Caco-2 (cell line): ENCODE results near the gene ANKDD1B. TPM values are rescaled to one million over a fixed set of nuclear protein-coding genes. Genes with fewer than 3 reads are reported as not detected.

Experiments used
- BruUV-seq: library from RNA; stranded (reverse); fragments of 400-500 nt; replicated peaks from 2 replicates; lab custom pipeline; 2021; lab: Mats Ljungman, UMichigan
- CTCF ChIA-PET: fragments of 300-600 bp; sonication (Branson Sonifier 250); formaldehyde crosslinking; loops from one replicate; lab custom pipeline; 2022; ENCODE audit warnings: antibody characterized with exemption; lab: Charles Lee
- POLR2A ChIA-PET: fragments of 300-600 bp; sonication (Branson Sonifier 250); formaldehyde crosslinking; loops from one replicate; lab custom pipeline; 2022; ENCODE audit warnings: antibody characterized with exemption; lab: Charles Lee
- DNase-seq, 2 experiments: peaks; one replicate each; pipeline versions ENCODE4 v3.0.0 to v3.0.0-alpha.2; 2020 to 2022
- H3K27me3 ChIP-seq: replicated peaks from 2 replicates; pipeline ENCODE4 v1.6.0; 2011; ENCODE audit warnings: low read length; ENCODE audit not compliant: control insufficient read depth, insufficient read depth
- H3K36me3 ChIP-seq: 2 replicates; pipeline ENCODE4 v1.5.1; 2011; ENCODE audit warnings: low read length; ENCODE audit not compliant: control insufficient read depth, insufficient read depth
- H3K4me1 ChIP-seq: fragments of 250-450 bp; sonication (Bioruptor Pico); 2 replicates; pipeline ENCODE4 v1.5.1; 2020; ENCODE audit warnings: mild to moderate bottlenecking
- H3K4me3 ChIP-seq: 2 replicates; pipeline ENCODE4 v1.5.1; 2011; ENCODE audit warnings: low read depth, mild to moderate bottlenecking, control low read depth, low read length
- H3K9me3 ChIP-seq: fragments of 250-450 bp; sonication (Bioruptor Pico); 2 replicates; pipeline ENCODE4 v1.5.1; 2020; ENCODE audit warnings: mild to moderate bottlenecking, moderate library complexity
- H3K27ac Mint-ChIP-seq: one replicate; pipeline ENCODE4 v1.8.0; 2022; ENCODE audit warnings: mixed read lengths; ENCODE audit not compliant: unreplicated experiment
- H3K27me3 Mint-ChIP-seq: one replicate; pipeline ENCODE4 v1.8.0; 2022; ENCODE audit warnings: mixed read lengths; ENCODE audit not compliant: insufficient read depth, unreplicated experiment
- H3K36me3 Mint-ChIP-seq: one replicate; pipeline ENCODE4 v1.8.0; 2022; ENCODE audit warnings: mild to moderate bottlenecking, mixed read lengths; ENCODE audit not compliant: insufficient read depth, unreplicated experiment
- H3K4me1 Mint-ChIP-seq: one replicate; pipeline ENCODE4 v1.8.0; 2022; ENCODE audit warnings: low read depth, mixed read lengths; ENCODE audit not compliant: unreplicated experiment
- H3K4me3 Mint-ChIP-seq: one replicate; pipeline ENCODE4 v1.8.0; 2022; ENCODE audit warnings: mild to moderate bottlenecking, moderate library complexity, mixed read lengths; ENCODE audit not compliant: unreplicated experiment
- H3K9me3 Mint-ChIP-seq: one replicate; pipeline ENCODE4 v1.8.0; 2022; ENCODE audit warnings: mixed read lengths; ENCODE audit not compliant: unreplicated experiment
- CTCF ChIP-seq, 2 experiments: fragments of 200-600 bp in 1 of 2; IDR thresholded peaks; 1 replicate in 1 of 2; 2 replicates in 1 of 2; pipeline versions ENCODE4 v1.5.1 to v1.8.0; 2011 to 2022; ENCODE audit warnings: antibody characterized with exemption in 1 of 2, control low read depth in 1 of 2, inconsistent platforms in 1 of 2, low read depth in 1 of 2, low read length in 1 of 2, mild to moderate bottlenecking in 1 of 2, moderate library complexity in 1 of 2; ENCODE audit not compliant: insufficient read depth in 1 of 2, severe bottlenecking in 1 of 2, unreplicated experiment in 1 of 2
- intact Hi-C: fragments of 100-400 bp; cut with micrococcal nuclease; formaldehyde crosslinking; loops from one replicate; pipeline ENCODE4 v1.10.0; 2022; ENCODE audit not compliant: unreplicated experiment
- total RNA-seq: library from RNA; stranded (reverse); gene quantifications from 2 replicates; pipeline ENCODE4 v1.2.3, GENCODE V29; 2022

The ANKDD1B gene
- total RNA-seq, 1 experiment from 2014 or later: 0.88 TPM

DNA sequence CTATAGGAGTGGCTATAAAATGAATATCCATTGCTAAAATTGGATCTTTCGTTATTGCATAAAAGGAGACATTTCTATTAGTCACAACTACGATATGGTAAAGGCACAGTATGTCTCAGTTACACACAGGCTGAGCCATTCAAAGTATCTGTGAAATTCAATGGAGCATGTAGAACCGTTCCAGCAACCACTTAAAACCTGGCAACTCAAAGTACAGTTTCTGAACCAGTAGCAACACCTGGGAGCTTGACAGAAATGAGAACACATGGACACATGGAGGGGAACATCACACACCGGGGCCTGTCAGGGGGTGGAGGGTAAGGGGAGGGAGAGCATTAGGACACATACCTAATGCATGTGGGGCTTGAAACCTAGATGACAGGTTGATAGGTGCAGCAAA, 90.6 kb downstream of the ANKDD1B start:
- peaks cover 25% of the 10 kb centered on the region for H3K36me3 Mint-ChIP-seq
- no TSS peak for BruUV-seq
- CTCF ChIA-PET: no interaction called here
- Histone ChIP-seq H3K4me1 (no peaks in the 10 kb centered on the region), H3K27me3 (no peaks in the 10 kb centered on the region), H3K36me3 (no peaks in the 10 kb centered on the region), H3K9me3 (no peaks in the 10 kb centered on the region), H3K4me3 (no peak overlapping the region)
- no peaks in the 10 kb centered on the region for H3K4me1 Mint-ChIP-seq
- H3K4me3 Mint-ChIP-seq: no peak overlapping the region
- no peaks in the 10 kb centered on the region for H3K27me3 Mint-ChIP-seq
- intact Hi-C loops: no loop called here
- POLR2A ChIA-PET: no interaction called here
- no peak for TF ChIP-seq CTCF (IDR thresholded peaks at IDR 0.05; ENCODE audit: insufficient read depth in 1 of 2, low read depth in 1 of 2, low read length in 1 of 2, severe bottlenecking in 1 of 2, unreplicated experiment in 1 of 2)
- no peak overlapping the region for H3K27ac Mint-ChIP-seq
- H3K9me3 Mint-ChIP-seq: no peaks in the 10 kb centered on the region
- DNase-seq: no peak

DNA sequence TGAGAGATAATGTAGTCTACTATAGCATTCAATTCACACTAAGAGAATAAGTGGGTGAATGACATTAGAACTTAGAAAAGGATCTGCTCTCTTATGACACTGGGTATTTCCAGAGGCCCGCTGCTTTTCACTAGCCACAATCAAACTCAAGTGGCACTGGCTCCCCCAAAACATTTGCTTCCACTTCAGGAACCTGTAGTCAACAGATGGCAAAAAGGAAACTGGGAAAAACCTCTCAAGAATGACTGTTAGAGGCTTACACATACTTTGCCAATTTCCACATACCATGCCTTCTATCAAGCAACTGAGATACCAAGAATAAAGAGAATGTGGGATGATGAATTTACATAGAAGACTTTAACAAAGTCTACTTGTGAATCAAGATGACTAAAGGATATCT, 94.8 kb downstream of the ANKDD1B start:
- no peaks in the 10 kb centered on the region for H3K9me3 Mint-ChIP-seq

DNA sequence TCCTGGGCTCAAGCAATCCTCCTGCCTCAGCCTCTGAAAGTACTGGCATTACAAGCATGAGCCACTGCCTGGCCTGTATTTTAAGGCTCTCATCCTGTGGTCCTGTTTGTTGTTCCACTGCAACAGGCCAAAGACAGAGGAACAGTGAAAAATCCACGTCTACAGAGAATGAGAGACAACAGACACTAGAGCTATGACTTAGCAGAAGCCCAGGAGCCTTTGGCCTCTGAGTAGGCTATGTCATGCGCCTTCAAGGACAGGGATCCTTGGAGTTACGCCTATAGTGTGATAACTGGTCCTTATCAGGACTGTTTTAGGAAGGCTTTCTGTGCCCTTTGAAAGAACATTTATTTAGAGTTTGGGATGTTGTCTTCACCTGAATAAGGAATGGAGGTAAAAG, 95.5 kb downstream of the ANKDD1B start:
- TF ChIP-seq CTCF (IDR thresholded peaks at IDR 0.05; ENCODE audit: insufficient read depth in 1 of 2, low read depth in 1 of 2, low read length in 1 of 2, severe bottlenecking in 1 of 2, unreplicated experiment in 1 of 2): no peak
- Mint-ChIP-seq H3K4me3 (no peak overlapping the region), H3K4me1 (no peaks in the 10 kb centered on the region), H3K9me3 (no peaks in the 10 kb centered on the region), H3K27me3 (no peaks in the 10 kb centered on the region), H3K36me3 (peaks cover 24% of the 10 kb centered on the region), H3K27ac (no peak overlapping the region)
- ChIA-PET CTCF (no interaction called here), POLR2A (no interaction called here)
- Histone ChIP-seq H3K4me3 (no peak overlapping the region), H3K4me1 (no peaks in the 10 kb centered on the region), H3K36me3 (peaks cover 2% of the 10 kb centered on the region; the same call in 1 of the 2 replicates), H3K27me3 (no peaks in the 10 kb centered on the region), H3K9me3 (no peaks in the 10 kb centered on the region)
- DNase-seq: no peak
- intact Hi-C loops: no loop called here
- no TSS peak for BruUV-seq

More for the DNA sequence above, 94.8 kb downstream of the ANKDD1B start:
- Mint-ChIP-seq H3K4me1 (no peaks in the 10 kb centered on the region), H3K4me3 (no peak overlapping the region), H3K27ac (no peak overlapping the region), H3K27me3 (no peaks in the 10 kb centered on the region), H3K36me3 (peaks cover 19% of the 10 kb centered on the region)
- Histone ChIP-seq H3K4me1 (no peaks in the 10 kb centered on the region), H3K36me3 (peaks cover 2% of the 10 kb centered on the region; the same call in 1 of the 2 replicates), H3K4me3 (no peak overlapping the region), H3K9me3 (no peaks in the 10 kb centered on the region), H3K27me3 (no peaks in the 10 kb centered on the region)
- no peak for TF ChIP-seq CTCF (IDR thresholded peaks at IDR 0.05; ENCODE audit: insufficient read depth in 1 of 2, low read depth in 1 of 2, low read length in 1 of 2, severe bottlenecking in 1 of 2, unreplicated experiment in 1 of 2)
- CTCF ChIA-PET: no interaction called here
- intact Hi-C loops: no loop called here
- DNase-seq: no peak
- POLR2A ChIA-PET: no interaction called here
- BruUV-seq: no TSS peak
